GM19324 (cell line): Measurements from ENCODE around the gene NFIC.
A peak's percentile ranks its signal among the peaks of the same experiment; 100 is the strongest.

Source experiments
- ATAC-seq: cut with Tn5 transposase; IDR thresholded peaks from one replicate; pipeline ENCODE4 v1.9.1; 2021; ENCODE audit warnings: mild to moderate bottlenecking, moderate library complexity; ENCODE audit not compliant: unreplicated experiment, low FRiP score

The NFIC gene

GRCh38 chr19:3357992-3358688 is 8.2 kb upstream of the NFIC start:
- no peak for ATAC-seq

- no peak for ATAC-seq
Observed at GRCh38 chr19:3358689-3359014, 7.7 kb upstream of the NFIC start.

- ATAC-seq: no peak
Observed at GRCh38 chr19:3359015-3359918, 7.1 kb upstream of the NFIC start.

- ATAC-seq: no peak
Observed at GRCh38 chr19:3359919-3360420, 6.4 kb upstream of the NFIC start.

GRCh38 chr19:3360421-3361383 is 5.7 kb upstream of the NFIC start:
- ATAC-seq: peak; percentile 32

- ATAC-seq: no peak
Observed at GRCh38 chr19:3361384-3362216, 4.8 kb upstream of the NFIC start.

GRCh38 chr19:3362217-3362906 is 4.0 kb upstream of the NFIC start:
- no peak for ATAC-seq

GRCh38 chr19:3363841-3364500 is 2.4 kb upstream of the NFIC start:
- no peak for ATAC-seq

- ATAC-seq: no peak
Observed at GRCh38 chr19:3364501-3364858, 1.9 kb upstream of the NFIC start.

GRCh38 chr19:3365093-3365835 is 1.1 kb upstream of the NFIC start:
- no peak for ATAC-seq

- ATAC-seq: no peak
Observed at GRCh38 chr19:3366753-3367627, 607 bp downstream of the NFIC start.

- ATAC-seq: no peak
Observed at GRCh38 chr19:3367628-3368440, 1.5 kb downstream of the NFIC start.

- no peak for ATAC-seq
Observed at GRCh38 chr19:3368441-3368795, 2.0 kb downstream of the NFIC start.

GRCh38 chr19:3368848-3369336 is 2.5 kb downstream of the NFIC start:
- ATAC-seq: no peak

- no peak for ATAC-seq
Observed at GRCh38 chr19:3369337-3370213, 3.2 kb downstream of the NFIC start.
